WI38 (cell line): ENCODE data around the gene PBX2.

ENCODE experiments used
- H3K4me3 ChIP-seq: 2 replicates; pipeline ENCODE4 v1.5.1; 2011; ENCODE audit warnings: low read depth, mild to moderate bottlenecking, control low read depth, low read length
- TF ChIP-seq, protein P1 (sequence below): IDR thresholded peaks from 2 replicates; pipeline ENCODE4 v1.5.1; 2012; ENCODE audit warnings: low read depth, mild to moderate bottlenecking, control low read depth, low read length

PBX2 gene

DNA sequence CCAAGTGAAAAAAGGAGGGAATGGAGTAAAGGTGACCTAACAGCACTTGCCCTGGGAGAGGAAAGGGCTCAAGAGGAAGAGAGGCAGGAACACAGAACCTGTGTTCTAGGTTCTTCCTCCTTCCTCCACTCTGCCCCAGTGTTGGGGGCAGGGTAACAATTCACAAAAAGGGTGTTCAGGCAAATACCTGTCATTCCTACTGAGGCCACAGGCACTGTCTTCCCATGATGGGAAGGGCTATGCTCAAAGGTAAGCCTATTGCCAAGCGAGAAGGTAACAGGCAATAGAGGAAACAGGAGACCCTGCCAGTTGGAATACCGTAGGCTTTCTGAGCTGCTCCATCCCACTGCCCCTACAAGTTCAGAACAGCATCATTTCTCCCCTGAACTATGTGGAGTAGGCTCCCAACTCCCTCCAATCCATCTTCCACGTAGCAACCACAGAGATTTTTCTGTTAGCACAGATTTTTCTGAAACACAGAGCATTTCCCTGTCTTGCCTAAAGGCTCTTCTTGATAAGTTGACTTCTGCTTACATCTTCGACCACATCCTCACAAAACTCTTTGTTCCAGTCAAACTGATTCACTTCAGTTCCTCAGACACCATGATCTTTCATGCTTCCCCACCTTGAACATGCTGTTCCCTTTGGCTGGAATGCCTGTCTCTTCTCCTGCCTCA lies 16.8 kb downstream of the PBX2 start:
- TF ChIP-seq, protein P1, sequence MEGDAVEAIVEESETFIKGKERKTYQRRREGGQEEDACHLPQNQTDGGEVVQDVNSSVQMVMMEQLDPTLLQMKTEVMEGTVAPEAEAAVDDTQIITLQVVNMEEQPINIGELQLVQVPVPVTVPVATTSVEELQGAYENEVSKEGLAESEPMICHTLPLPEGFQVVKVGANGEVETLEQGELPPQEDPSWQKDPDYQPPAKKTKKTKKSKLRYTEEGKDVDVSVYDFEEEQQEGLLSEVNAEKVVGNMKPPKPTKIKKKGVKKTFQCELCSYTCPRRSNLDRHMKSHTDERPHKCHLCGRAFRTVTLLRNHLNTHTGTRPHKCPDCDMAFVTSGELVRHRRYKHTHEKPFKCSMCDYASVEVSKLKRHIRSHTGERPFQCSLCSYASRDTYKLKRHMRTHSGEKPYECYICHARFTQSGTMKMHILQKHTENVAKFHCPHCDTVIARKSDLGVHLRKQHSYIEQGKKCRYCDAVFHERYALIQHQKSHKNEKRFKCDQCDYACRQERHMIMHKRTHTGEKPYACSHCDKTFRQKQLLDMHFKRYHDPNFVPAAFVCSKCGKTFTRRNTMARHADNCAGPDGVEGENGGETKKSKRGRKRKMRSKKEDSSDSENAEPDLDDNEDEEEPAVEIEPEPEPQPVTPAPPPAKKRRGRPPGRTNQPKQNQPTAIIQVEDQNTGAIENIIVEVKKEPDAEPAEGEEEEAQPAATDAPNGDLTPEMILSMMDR = no peak

DNA sequence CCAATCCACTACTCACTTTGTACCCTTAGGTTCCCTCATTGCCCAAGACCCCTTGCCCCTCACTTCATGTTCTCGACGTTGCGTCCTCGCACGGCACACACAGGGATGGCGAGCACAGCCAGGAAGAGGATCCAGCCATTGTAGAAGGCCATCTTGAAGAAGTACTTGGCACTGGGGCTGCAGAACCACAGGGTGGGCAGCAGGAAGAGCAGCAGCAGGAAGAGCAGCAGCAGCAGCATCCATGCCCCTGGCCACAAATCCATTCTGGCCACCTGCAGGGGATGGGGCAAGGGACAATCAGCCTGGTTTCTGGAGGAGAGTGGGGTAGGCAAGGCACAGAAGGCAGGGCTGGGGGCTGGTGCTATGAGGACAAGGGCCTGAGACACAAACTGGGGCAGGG lies 18.8 kb downstream of the PBX2 start:
- H3K4me3 ChIP-seq = no peak overlapping the region
- TF ChIP-seq, protein P1 = no peak

More for the DNA sequence above, 16.8 kb downstream of the PBX2 start:
- no peak overlapping the region for H3K4me3 ChIP-seq

DNA sequence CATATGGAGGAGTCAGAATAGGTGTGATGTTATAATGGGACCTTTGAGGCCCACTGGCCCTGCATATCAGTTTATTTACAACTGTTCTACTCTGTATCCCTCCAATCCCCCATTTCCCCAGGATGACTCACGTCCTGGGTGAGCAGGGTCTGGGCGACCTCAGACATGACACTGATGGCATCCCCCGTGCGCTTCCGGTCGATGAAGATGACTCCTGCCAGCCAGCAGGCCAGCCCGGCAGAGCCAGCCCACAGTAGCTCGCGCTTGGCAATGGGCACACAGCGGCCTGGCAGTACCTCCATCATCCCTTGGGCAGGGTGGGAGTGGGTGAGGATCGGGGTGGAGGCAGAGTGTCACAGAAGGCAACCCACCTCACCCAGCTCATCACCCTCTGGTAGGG lies 19.7 kb downstream of the PBX2 start:
- TF ChIP-seq, protein P1 = no peak

DNA sequence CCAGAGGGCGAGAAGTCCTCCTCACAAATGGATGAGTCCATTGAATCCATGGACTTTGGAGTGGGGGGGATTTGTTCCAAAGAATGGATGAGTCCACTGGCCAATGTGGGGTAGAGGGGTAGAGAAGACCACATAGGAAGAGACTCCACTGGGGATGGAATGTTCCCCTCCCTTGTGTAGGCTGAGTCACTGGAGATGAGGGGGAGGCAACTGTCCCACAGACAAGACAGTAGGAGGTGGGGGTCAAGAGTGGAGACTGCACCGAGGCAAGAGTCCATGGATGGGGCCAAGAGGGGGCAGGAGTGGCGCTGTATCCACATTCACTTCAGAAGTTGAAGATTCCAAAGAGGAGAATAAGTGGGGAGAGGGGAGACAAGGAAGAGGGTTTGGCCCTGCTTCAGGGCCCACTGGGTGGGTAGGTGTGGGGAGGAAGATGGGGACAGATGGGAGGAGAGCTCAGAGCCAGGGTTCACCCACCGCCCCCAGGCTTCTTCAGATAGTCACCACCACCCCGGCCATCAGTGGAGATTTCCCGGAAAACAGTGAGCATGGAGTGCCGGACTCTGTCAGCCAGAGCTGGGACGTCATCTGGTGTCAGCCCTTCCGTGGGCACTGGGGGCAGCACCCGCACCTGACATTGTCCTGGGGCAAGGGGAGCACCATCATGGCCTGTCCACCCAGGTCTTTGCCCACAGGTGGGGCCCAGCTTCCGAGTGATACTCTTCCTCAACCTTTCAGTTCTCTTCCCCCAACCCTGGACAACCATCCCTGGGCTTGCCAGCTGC lies 21.0 kb downstream of the PBX2 start:
- TF ChIP-seq, protein P1 = no peak

More for the DNA sequence above, 19.7 kb downstream of the PBX2 start:
- H3K4me3 ChIP-seq = no peak overlapping the region

DNA sequence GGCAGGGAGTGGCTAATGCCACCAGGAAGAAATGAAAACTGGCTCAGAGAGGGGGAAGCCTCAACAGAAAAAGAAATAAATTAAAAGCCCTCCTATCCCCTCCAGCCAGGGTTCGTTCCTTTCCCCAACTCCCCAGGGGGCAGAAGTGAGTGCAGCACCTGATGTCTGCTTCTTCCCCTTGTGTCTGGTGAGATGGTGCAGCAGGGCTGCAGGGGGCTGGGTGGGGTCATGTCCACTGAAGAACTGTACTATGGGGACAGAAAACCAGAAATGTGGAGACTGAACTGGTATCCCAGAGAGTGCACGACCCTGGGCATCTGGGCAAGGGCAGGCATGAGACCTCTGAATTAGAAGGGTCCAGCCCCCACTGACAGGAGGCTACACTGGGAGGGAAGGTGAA lies 21.7 kb downstream of the PBX2 start:
- H3K4me3 ChIP-seq = no peak overlapping the region
- TF ChIP-seq, protein P1 = no peak

More for the DNA sequence above, 21.0 kb downstream of the PBX2 start:
- H3K4me3 ChIP-seq = no peak overlapping the region

DNA sequence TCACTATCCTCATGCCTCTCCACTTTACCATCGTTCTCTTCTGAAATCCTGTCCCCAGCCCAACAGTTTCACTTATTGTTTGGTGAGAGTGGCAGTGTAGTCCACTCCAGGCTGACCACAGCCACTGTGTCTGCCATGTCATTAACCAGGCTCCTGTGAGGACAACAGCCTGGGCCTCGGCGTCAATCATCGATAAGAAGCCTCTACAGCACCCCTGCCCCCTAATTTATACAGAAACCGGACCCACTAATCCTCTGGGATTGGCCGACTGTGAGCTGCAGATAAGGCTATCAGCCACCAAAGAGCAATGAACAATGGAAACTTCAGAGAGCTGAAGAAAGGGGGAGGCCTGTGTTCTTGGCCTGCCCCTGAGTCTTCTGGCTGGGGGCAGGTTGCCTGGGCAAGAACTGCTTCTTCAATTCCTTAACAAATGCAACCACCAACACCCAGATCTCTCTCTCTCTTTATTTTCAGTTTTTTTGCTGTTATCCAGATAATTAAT lies 22.2 kb downstream of the PBX2 start:
- TF ChIP-seq, protein P1 = no peak
- H3K4me3 ChIP-seq = no peak overlapping the region
